Left kidney (tissue), 2 donors: Measurements from ENCODE around the gene ZC3H10. TPM values are rescaled to one million over a fixed set of nuclear protein-coding genes. Genes with fewer than 3 reads are reported as not detected.
"Not testable (repeated sequence)": the region's sequence is repeated elsewhere in the genome, so short reads cannot be mapped to it uniquely, and the experiment has no call there.

Experiments used
- DNase-seq: peaks from one replicate; pipeline ENCODE4 v3.0.0-alpha.2; 2013
- polyA plus RNA-seq: library from polyadenylated mRNA; unstranded; fragments of 120-200 nt; gene quantifications from one replicate; pipeline ENCODE4 v1.2.1, GENCODE V29; 2013; ENCODE audit not compliant: insufficient read length

Gene ZC3H10
- polyA plus RNA-seq, 1 donor, result 5.8 TPM

- no peak for DNase-seq
These were observed 17.0 kb upstream of the ZC3H10 start for GRCh38 chr12:56101045-56101444.

- DNase-seq, result no peak
These were observed 15.4 kb upstream of the ZC3H10 start for GRCh38 chr12:56102683-56103065.

- DNase-seq, result no peak
These were observed 14.9 kb upstream of the ZC3H10 start for GRCh38 chr12:56103066-56103711.

- DNase-seq, result no peak
These were observed 14.3 kb upstream of the ZC3H10 start for GRCh38 chr12:56103823-56104108.

- DNase-seq, result peak; percentile 99
These were observed 13.8 kb upstream of the ZC3H10 start, which contains the start of gene PA2G4 for GRCh38 chr12:56104109-56104814. Gene PA2G4 (plus strand): TSS chr12:56104559. CDS start chr12:56104738, 179 bp downstream.

- no peak for DNase-seq
These were observed 13.1 kb upstream of the ZC3H10 start for GRCh38 chr12:56104815-56105608.

- DNase-seq, result no peak
These were observed 12.5 kb upstream of the ZC3H10 start for GRCh38 chr12:56105609-56105902.

- no peak for DNase-seq
These were observed 10.8 kb upstream of the ZC3H10 start for GRCh38 chr12:56107242-56107641.

- no peak for DNase-seq
These were observed 7.5 kb upstream of the ZC3H10 start for GRCh38 chr12:56110571-56110970.

GRCh38 chr12:56114084-56114483, 4.0 kb upstream of the ZC3H10 start:
- no peak for DNase-seq

- no peak for DNase-seq
These were observed 2.7 kb upstream of the ZC3H10 start for GRCh38 chr12:56115329-56115728.

- DNase-seq, result peak; percentile 98
These were observed 1.6 kb upstream of the ZC3H10 start, which contains the start of gene RPL41 for GRCh38 chr12:56116267-56117081. Gene RPL41 (plus strand): TSS chr12:56116633.

- not testable (repeated sequence) for DNase-seq
These were observed 872 bp upstream of the ZC3H10 start for GRCh38 chr12:56117082-56117706.

- no peak for DNase-seq
These were observed 757 bp downstream of the ZC3H10 start for GRCh38 chr12:56118688-56119357.

- DNase-seq, result peak; percentile 88
These were observed 1.3 kb downstream of the ZC3H10 start for GRCh38 chr12:56119361-56119796.

GRCh38 chr12:56120158-56120846, 2.2 kb downstream of the ZC3H10 start:
- DNase-seq, result no peak

GRCh38 chr12:56121204-56121870, 3.3 kb downstream of the ZC3H10 start:
- no peak for DNase-seq

GRCh38 chr12:56122637-56123036, 4.6 kb downstream of the ZC3H10 start:
- no peak for DNase-seq

GRCh38 chr12:56124133-56124532, 6.1 kb downstream of the ZC3H10 start:
- DNase-seq, result no peak

GRCh38 chr12:56126732-56127239, 8.7 kb downstream of the ZC3H10 start:
- DNase-seq, result no peak
